CD14-positive monocyte (primary cell): ENCODE results near the gene IRF4. TPM values are rescaled to one million over a fixed set of nuclear protein-coding genes. Genes with fewer than 3 reads are reported as not detected.

Source experiments
- DNase-seq, 3 donors: peaks; one replicate each; pipeline ENCODE4 v3.0.0-alpha.2; 2011 to 2022
- H2AFZ ChIP-seq: 2 replicates; pipeline ENCODE4 v1.6.0; 2012; ENCODE audit warnings: mild to moderate bottlenecking, low read depth, low read length, inconsistent platforms; ENCODE audit not compliant: insufficient read depth, poor library complexity, severe bottlenecking
- H3K27ac ChIP-seq, 2 donors: 1 replicate in 1 of 2; 2 replicates in 1 of 2; pipeline ENCODE4 v1.5.1; 2012 to 2013; ENCODE audit warnings: low read length in 2 of 2, control low read depth in 1 of 2, inconsistent platforms in 1 of 2, low read depth in 1 of 2, mild to moderate bottlenecking in 1 of 2
- H3K27me3 ChIP-seq, 2 donors: one replicate each; pipeline versions ENCODE4 v1.6.0 to v1.6.1; 2011 to 2013; ENCODE audit warnings: low read length in 2 of 2; ENCODE audit not compliant: control insufficient read depth in 2 of 2, insufficient read depth in 2 of 2
- H3K36me3 ChIP-seq, 2 donors: replicated peaks in 1 of 2; 1 replicate in 1 of 2; 2 replicates in 1 of 2; pipeline versions ENCODE4 v1.5.1 to v1.6.1; 2012 to 2013; ENCODE audit warnings: low read length in 2 of 2, control low read depth in 1 of 2, inconsistent platforms in 1 of 2, mild to moderate bottlenecking in 1 of 2; ENCODE audit not compliant: insufficient read depth in 2 of 2, control insufficient read depth in 1 of 2
- H3K4me1 ChIP-seq, 2 donors: 1 replicate in 1 of 2; 2 replicates in 1 of 2; pipeline versions ENCODE4 v1.5.1 to v1.6.1; 2012 to 2013; ENCODE audit warnings: low read length in 2 of 2, control low read depth in 1 of 2, inconsistent platforms in 1 of 2, mild to moderate bottlenecking in 1 of 2, moderate library complexity in 1 of 2; ENCODE audit not compliant: insufficient read depth in 2 of 2, control insufficient read depth in 1 of 2
- H3K4me2 ChIP-seq: replicated peaks from 2 replicates; pipeline ENCODE3; 2012; ENCODE audit warnings: low read length, moderate library complexity, mild to moderate bottlenecking; ENCODE audit not compliant: poor library complexity, severe bottlenecking; ENCODE audit errors: extremely low read depth
- H3K4me3 ChIP-seq, 3 experiments: fragments of 200-600 bp in 1 of 3; sonication (generic) in 1 of 3; replicated peaks in 1 of 3; 1 replicate in 2 of 3; 2 replicates in 1 of 3; pipeline ENCODE4 v1.5.1; 2011 to 2013; ENCODE audit warnings: low read length in 3 of 3, mild to moderate bottlenecking in 3 of 3, control low read depth in 2 of 3, low read depth in 2 of 3, inconsistent platforms in 1 of 3, moderate library complexity in 1 of 3
- H3K79me2 ChIP-seq: 2 replicates; pipeline ENCODE4 v1.6.0; 2012; ENCODE audit warnings: mild to moderate bottlenecking, control low read depth, inconsistent platforms, low read length, moderate library complexity; ENCODE audit not compliant: insufficient read depth
- H3K9ac ChIP-seq: 2 replicates; pipeline ENCODE4 v1.6.0; 2017; ENCODE audit warnings: low read length, mild to moderate bottlenecking; ENCODE audit not compliant: insufficient read depth, poor library complexity, severe bottlenecking
- H3K9me3 ChIP-seq, 2 donors: replicated peaks in 1 of 2; 1 replicate in 1 of 2; 2 replicates in 1 of 2; pipeline versions ENCODE4 v1.5.1 to v1.6.1; 2012 to 2013; ENCODE audit warnings: low read length in 2 of 2, control low read depth in 1 of 2; ENCODE audit not compliant: control insufficient read depth in 1 of 2, insufficient read depth in 1 of 2
- H4K20me1 ChIP-seq: 2 replicates; pipeline ENCODE4 v1.6.0; 2012; ENCODE audit warnings: mild to moderate bottlenecking, low read length, control low read depth, moderate library complexity; ENCODE audit not compliant: insufficient read depth
- H3K27ac Mint-ChIP-seq, 7 donors: one replicate each; pipeline ENCODE4 v1.8.0; 2020; ENCODE audit warnings: mild to moderate bottlenecking in 7 of 7, mixed read lengths in 7 of 7, moderate library complexity in 6 of 7, inconsistent platforms in 2 of 7
- H3K27me3 Mint-ChIP-seq, 3 donors: one replicate each; pipeline ENCODE4 v1.8.0; 2021 to 2022; ENCODE audit warnings: low read depth in 3 of 3, mild to moderate bottlenecking in 3 of 3, mixed read lengths in 3 of 3, moderate library complexity in 3 of 3, inconsistent platforms in 1 of 3
- H3K36me3 Mint-ChIP-seq, 2 donors: one replicate each; pipeline ENCODE4 v1.8.0; 2020; ENCODE audit warnings: mixed read lengths in 2 of 2, inconsistent platforms in 1 of 2, mild to moderate bottlenecking in 1 of 2
- H3K4me1 Mint-ChIP-seq: one replicate; pipeline ENCODE4 v1.8.0; 2020; ENCODE audit warnings: mild to moderate bottlenecking, mixed read lengths
- H3K4me3 Mint-ChIP-seq, 2 donors: one replicate each; pipeline ENCODE4 v1.8.0; 2020; ENCODE audit warnings: mild to moderate bottlenecking in 2 of 2, mixed read lengths in 2 of 2, moderate library complexity in 1 of 2
- H3K9me3 Mint-ChIP-seq, 7 donors: one replicate each; pipeline ENCODE4 v1.8.0; 2020 to 2022; ENCODE audit warnings: mixed read lengths in 7 of 7, mild to moderate bottlenecking in 6 of 7, moderate library complexity in 6 of 7, inconsistent platforms in 2 of 7
- CTCF ChIP-seq: fragments of 200-600 bp; IDR thresholded peaks from one replicate; pipeline ENCODE4 v1.8.0; 2022; ENCODE audit warnings: antibody characterized with exemption, mild to moderate bottlenecking
- WGBS: methylation state at CpG from one replicate; pipeline ENCODE4 v1.1.5; 2013; ENCODE audit warnings: missing lambda C conversion rate; ENCODE audit not compliant: insufficient coverage; 5-methylcytosine and 5-hydroxymethylcytosine counted together
- intact Hi-C, 2 donors: fragments of 100-400 bp; cut with micrococcal nuclease; formaldehyde crosslinking; loops; one replicate each; pipeline versions ENCODE4 v1.15.0 to v1.15.1; 2023
- polyA plus RNA-seq, 3 donors: library from polyadenylated mRNA; depleted of rRNA in 1 of 3; unstranded in 2 of 3; stranded (reverse) in 1 of 3; fragments of 300-500 nt in 2 of 3; fragments of >200 nt in 1 of 3; fragmentation: Illumina TruSeq in 2 of 3; gene quantifications; 1 replicate in 2 of 3; 2 replicates in 1 of 3; pipeline ENCODE4 v1.2.3, GENCODE V29; 2012 to 2021

IRF4 gene
- polyA plus RNA-seq, 3 donors = 3.0 to 13.6 (median 6.4) TPM

GRCh38 chr6:395432-396125, 4.0 kb downstream of the IRF4 start:
- Histone ChIP-seq H2AFZ (no peak overlapping the region), H3K4me3 (no peak overlapping the region), H3K9me3 (peaks cover 0 to 11% of the 10 kb centered on the region in 2 donors), H3K4me2 (no peak overlapping the region), H4K20me1 (peaks cover 63% of the 10 kb centered on the region), H3K27me3 (peaks cover 33 to 77% of the 10 kb centered on the region in 2 donors), H3K27ac (no peak overlapping the region), H3K36me3 (peaks cover 30 to 56% of the 10 kb centered on the region in 2 donors), H3K4me1 (peaks cover 29 to 34% of the 10 kb centered on the region in 2 donors), H3K9ac (no peak overlapping the region), H3K79me2 (no peaks in the 10 kb centered on the region)
- Mint-ChIP-seq H3K4me1 (peaks cover 29% of the 10 kb centered on the region), H3K27me3 (peaks cover 56 to 82% (median 68%) of the 10 kb centered on the region in 3 donors), H3K4me3 (peak overlapping the region in 1 of 2 donors; percentile 84), H3K27ac (no peak overlapping the region), H3K36me3 (peaks cover 45 to 55% of the 10 kb centered on the region in 2 donors), H3K9me3 (peaks cover 0 to 26% (median 14%) of the 10 kb centered on the region in 7 donors)
- 75% methylated on average over 8 of the region's 10 CpGs for WGBS
- DNase-seq = no peak
- intact Hi-C loops = no loop called here
- no peak for TF ChIP-seq CTCF

DNA sequence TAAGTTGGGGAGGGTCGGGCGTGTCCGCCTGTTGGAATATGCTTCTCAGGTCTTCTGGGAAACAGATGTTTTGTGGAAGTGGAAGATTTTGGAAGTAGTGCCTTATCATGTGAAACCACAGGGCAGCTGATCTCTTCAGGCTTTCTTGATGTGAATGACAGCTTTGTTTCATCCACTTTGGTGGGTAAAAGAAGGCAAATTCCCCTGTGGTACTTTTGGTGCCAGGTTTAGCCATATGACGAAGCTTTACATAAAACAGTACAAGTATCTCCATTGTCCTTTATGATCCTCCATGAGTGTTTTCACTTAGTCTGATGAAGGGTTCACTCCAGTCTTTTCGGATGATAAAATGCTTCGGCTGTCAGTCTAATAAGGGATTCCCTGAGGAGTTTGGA, 4.6 kb downstream of the IRF4 start:
- H4K20me1 ChIP-seq = peaks cover 64% of the 10 kb centered on the region
- Mint-ChIP-seq H3K4me3 (peak overlapping the region in 1 of 2 donors; percentile 69), H3K36me3 (peaks cover 47 to 55% of the 10 kb centered on the region in 2 donors), H3K27me3 (peaks cover 53 to 77% (median 64%) of the 10 kb centered on the region in 3 donors), H3K4me1 (peaks cover 24% of the 10 kb centered on the region), H3K27ac (no peak overlapping the region), H3K9me3 (peaks cover 0 to 26% (median 13%) of the 10 kb centered on the region in 7 donors)
- H3K27ac ChIP-seq = no peak overlapping the region
- DNase-seq = no peak
- no peaks in the 10 kb centered on the region for H3K79me2 ChIP-seq
- peaks cover 27 to 71% of the 10 kb centered on the region in 2 donors for H3K27me3 ChIP-seq
- no peak overlapping the region for H3K4me2 ChIP-seq
- H3K36me3 ChIP-seq = peaks cover 32 to 59% of the 10 kb centered on the region in 2 donors
- no peak for TF ChIP-seq CTCF
- peaks cover 25 to 30% of the 10 kb centered on the region in 2 donors for H3K4me1 ChIP-seq
- H3K4me3 ChIP-seq = no peak overlapping the region
- H3K9ac ChIP-seq = no peak overlapping the region
- H3K9me3 ChIP-seq = peaks cover 0 to 11% of the 10 kb centered on the region in 2 donors
- WGBS = 93% methylated on average over 3 of the region's 6 CpGs
- intact Hi-C loops = no loop called here
- no peak overlapping the region for H2AFZ ChIP-seq
